Measurements from ENCODE around the gene IKBIP.
"Not testable (repeated sequence)": the region's sequence is repeated elsewhere in the genome, so short reads cannot be mapped to it uniquely, and the experiment has no call there.

IKBIP gene

GRCh38 chr12:98578392-98578791 is 66.2 kb downstream of the IKBIP start:
- no peak for DNase-seq (ENCODE audit: low read depth in 1 of 2, low spot score in 1 of 2)

DNA sequence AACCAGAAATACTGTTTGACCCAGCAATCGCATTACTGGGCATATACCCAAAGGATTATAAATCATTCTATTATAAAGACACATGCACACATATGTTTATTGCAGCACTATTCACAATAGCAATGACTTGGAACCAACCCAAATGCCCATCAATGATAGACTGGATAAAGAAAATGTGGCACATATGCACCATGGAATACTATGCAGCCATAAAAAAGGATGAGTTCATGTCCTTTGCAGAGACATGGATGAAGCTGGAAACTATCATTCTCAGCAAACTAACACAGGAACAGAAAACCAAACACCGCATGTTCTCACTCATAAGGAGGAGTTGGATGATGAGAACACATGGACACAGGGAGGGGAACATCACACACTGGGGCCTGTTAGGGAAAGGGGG is 67.8 kb downstream of the IKBIP start:
- DNase-seq (ENCODE audit: low read depth in 1 of 2, low spot score in 1 of 2): not testable (repeated sequence)

DNA sequence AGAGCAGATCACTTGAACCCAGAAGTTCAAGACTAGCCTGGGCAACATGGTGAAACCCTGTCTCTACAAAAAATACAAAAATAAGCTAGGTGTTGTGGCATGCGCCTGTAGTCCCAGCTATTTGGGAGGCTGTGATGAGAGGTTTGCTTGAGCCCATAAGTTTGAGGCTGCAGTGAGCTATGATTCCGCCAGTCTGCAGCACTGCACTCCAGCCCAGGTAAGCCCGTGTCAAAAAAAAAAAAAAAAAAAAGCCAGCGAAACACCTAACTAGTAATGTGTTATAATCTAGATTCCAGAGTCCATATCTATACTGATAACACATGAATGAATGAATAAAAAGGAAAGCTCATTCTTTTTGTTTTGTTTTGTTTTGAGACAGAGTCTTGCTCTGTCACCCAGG is 69.6 kb downstream of the IKBIP start:
- no peak for DNase-seq (ENCODE audit: low read depth in 1 of 2, low spot score in 1 of 2)
